ENCODE results near the gene FGFR2.

FGFR2 gene

GRCh38 chr10:121578298-121578697 lies 19.9 kb downstream of the FGFR2 start:
- TF ChIP-seq CTCF (IDR thresholded peaks at IDR 0.05; ENCODE audit: insufficient read depth, low read depth, low read length, missing control alignments): no peak

GRCh38 chr10:121577568-121577967 lies 20.7 kb downstream of the FGFR2 start:
- H3K4me3 ChIP-seq (ENCODE audit: low read depth, low read length): no peak overlapping the region
- DNase-seq (ENCODE audit: low read depth): no peak
- TF ChIP-seq CTCF (IDR thresholded peaks at IDR 0.05; ENCODE audit: insufficient read depth, low read depth, low read length, missing control alignments): no peak

More at GRCh38 chr10:121578298-121578697, 19.9 kb downstream of the FGFR2 start:
- no peak overlapping the region for H3K4me3 ChIP-seq (ENCODE audit: low read depth, low read length)
- no peak for DNase-seq (ENCODE audit: low read depth)

GRCh38 chr10:121576139-121576538 lies 22.1 kb downstream of the FGFR2 start:
- no peak for TF ChIP-seq CTCF (IDR thresholded peaks at IDR 0.05; ENCODE audit: insufficient read depth, low read depth, low read length, missing control alignments)
- H3K4me3 ChIP-seq (ENCODE audit: low read depth, low read length): no peak overlapping the region
- no peak for DNase-seq (ENCODE audit: low read depth)

- TF ChIP-seq CTCF (IDR thresholded peaks at IDR 0.05; ENCODE audit: insufficient read depth, low read depth, low read length, missing control alignments): no peak
- DNase-seq (ENCODE audit: low read depth): no peak
Measured at GRCh38 chr10:121574519-121575166, 23.6 kb downstream of the FGFR2 start.

GRCh38 chr10:121573538-121573941 lies 24.7 kb downstream of the FGFR2 start:
- no peak overlapping the region for H3K4me3 ChIP-seq (ENCODE audit: low read depth, low read length)
- DNase-seq (ENCODE audit: low read depth): no peak
- no peak for TF ChIP-seq CTCF (IDR thresholded peaks at IDR 0.05; ENCODE audit: insufficient read depth, low read depth, low read length, missing control alignments)

More at GRCh38 chr10:121574519-121575166, 23.6 kb downstream of the FGFR2 start:
- H3K4me3 ChIP-seq (ENCODE audit: low read depth, low read length): no peak overlapping the region

GRCh38 chr10:121572859-121573537 lies 25.2 kb downstream of the FGFR2 start:
- TF ChIP-seq CTCF (IDR thresholded peaks at IDR 0.05; ENCODE audit: insufficient read depth, low read depth, low read length, missing control alignments): no peak
- no peak overlapping the region for H3K4me3 ChIP-seq (ENCODE audit: low read depth, low read length)
- DNase-seq (ENCODE audit: low read depth): no peak
